HFF-Myc (cell line): Measurements from ENCODE around the gene MRPL42.
"Not testable (repeated sequence)": the region's sequence is repeated elsewhere in the genome, so short reads cannot be mapped to it uniquely, and the experiment has no call there.

Experiments
- DNase-seq: peaks from one replicate; pipeline ENCODE4 v3.0.0-alpha.2; 2011; ENCODE audit warnings: low read depth; ENCODE audit errors: extremely low read depth
- H3K4me3 ChIP-seq: replicated peaks from 2 replicates; pipeline ENCODE4 v1.5.1; 2011; ENCODE audit warnings: low read depth, mild to moderate bottlenecking, control low read depth, low read length
- TF ChIP-seq, protein P1 (sequence below): IDR thresholded peaks from 2 replicates; pipeline ENCODE4 v1.5.1; 2012; ENCODE audit warnings: mild to moderate bottlenecking, low read depth, low read length, control low read depth; ENCODE audit errors: missing control alignments

The MRPL42 gene

DNA sequence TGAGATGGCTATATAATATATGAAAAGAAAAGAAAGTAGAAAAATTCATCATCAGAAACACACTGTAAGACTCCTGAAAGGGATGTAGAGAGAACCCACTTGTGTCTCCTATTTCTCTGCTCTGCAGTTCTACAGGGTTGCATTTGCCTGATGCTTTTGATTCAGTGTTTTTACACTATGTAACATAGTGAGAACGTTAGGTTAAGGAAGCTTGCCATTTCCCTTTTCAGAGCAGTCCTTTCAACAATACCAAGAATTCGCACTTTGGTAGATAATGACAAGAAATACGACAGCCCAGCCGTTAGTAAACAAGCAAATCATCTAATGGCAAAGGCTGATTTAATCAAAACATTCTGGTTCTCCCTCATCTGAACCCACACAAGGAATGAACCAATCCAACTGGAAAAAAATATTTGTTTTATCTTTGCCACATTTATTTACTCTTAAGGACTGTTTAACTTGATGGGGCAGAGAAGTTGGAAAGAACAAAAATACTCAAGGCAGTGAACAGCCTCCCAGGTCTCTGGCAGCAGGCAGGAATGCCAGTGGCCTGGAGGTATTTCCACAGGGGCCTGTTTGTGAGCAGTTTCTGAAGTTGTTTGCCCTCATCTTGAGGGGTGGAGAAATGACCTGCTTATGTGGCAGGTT lies 74.4 kb downstream of the MRPL42 start:
- no peak for DNase-seq
- TF ChIP-seq, protein P1, sequence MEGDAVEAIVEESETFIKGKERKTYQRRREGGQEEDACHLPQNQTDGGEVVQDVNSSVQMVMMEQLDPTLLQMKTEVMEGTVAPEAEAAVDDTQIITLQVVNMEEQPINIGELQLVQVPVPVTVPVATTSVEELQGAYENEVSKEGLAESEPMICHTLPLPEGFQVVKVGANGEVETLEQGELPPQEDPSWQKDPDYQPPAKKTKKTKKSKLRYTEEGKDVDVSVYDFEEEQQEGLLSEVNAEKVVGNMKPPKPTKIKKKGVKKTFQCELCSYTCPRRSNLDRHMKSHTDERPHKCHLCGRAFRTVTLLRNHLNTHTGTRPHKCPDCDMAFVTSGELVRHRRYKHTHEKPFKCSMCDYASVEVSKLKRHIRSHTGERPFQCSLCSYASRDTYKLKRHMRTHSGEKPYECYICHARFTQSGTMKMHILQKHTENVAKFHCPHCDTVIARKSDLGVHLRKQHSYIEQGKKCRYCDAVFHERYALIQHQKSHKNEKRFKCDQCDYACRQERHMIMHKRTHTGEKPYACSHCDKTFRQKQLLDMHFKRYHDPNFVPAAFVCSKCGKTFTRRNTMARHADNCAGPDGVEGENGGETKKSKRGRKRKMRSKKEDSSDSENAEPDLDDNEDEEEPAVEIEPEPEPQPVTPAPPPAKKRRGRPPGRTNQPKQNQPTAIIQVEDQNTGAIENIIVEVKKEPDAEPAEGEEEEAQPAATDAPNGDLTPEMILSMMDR, result no peak
- no peak overlapping the region for H3K4me3 ChIP-seq

GRCh38 chr12:93547778-93548177 lies 80.5 kb downstream of the MRPL42 start:
- no peak for DNase-seq
- no peak overlapping the region for H3K4me3 ChIP-seq
- TF ChIP-seq, protein P1, result no peak

DNA sequence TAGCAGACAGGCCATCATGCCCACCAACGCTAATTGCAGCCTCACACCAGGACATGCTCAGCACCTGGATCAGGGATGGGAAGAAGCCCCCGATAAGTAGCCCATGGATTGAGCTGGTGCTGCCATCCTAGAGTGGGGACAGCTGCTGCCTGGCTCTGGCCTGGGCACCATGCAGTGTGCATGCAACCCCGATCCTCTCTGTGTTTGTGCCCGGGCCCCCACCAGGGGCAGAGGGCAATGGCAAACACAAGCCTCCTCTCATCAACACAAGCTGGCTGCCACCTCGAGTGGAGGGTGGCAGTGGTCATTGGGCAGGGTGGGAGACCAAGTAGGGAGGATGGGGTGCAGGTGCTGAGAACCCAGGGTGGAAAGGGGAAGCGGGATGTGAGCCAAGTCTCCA lies 81.9 kb downstream of the MRPL42 start:
- TF ChIP-seq, protein P1, result no peak
- no peak overlapping the region for H3K4me3 ChIP-seq
- DNase-seq, result no peak

DNA sequence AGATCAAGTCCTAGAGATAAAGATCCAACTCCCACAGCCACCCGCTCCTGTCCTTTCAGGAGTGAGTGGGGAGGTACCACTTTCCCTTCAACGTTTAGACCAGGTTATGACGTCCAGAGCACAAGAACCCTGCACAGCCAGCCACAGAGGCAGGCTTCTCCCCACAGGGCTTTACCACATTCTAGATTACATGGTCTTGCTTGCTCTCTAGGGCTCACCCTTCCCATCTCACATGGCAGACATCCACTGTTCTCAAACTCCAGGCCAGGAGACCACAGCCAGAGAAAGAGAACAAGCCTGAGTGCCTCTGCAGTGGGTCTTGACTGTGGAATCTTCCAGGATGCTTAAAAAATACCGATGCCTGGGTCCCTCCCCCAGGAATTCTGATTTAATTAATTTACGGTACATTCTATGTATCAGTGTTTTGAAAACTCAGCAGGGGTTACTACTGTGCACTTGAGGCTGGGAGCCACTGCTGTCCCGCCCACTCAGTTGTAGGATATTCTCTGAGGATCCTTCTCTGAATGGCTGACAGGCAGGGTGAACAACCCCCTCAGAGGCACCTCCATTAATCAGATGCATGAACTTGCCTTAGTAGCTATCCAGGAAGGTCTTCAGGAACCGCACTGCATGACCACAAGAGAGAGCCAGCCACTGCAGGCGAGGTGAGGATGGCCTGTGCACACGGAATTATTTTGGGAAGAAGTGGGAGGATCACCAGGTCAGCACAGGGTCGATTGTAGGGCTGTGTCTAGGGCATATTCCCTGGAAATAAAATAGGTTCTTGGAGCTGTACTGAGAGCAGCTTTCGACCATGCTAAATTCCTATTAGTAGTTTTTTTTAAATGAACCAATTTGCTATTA lies 83.7 kb downstream of the MRPL42 start:
- DNase-seq, result no peak
- TF ChIP-seq, protein P1, result no peak
- H3K4me3 ChIP-seq, result no peak overlapping the region

DNA sequence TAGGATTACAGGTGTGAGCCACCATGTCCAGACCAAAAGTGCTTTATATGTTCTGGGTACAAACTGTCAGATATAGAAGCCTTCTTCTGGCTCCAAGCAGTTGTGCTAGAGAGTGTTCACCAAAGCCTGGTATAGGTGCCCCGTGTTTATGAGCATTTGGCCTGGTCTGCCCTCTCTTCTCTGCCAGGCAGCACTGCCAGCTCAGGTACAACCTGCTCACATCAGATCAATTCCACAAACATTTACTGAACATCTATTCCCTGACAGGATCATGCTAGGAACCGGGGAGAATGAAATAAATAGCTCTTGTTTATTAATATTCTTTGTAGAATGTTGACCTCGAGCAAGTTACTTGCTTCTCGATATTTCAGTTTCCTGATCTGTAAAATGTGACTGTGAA lies 85.1 kb downstream of the MRPL42 start:
- no peak for DNase-seq
- no peak overlapping the region for H3K4me3 ChIP-seq
- TF ChIP-seq, protein P1, result no peak

GRCh38 chr12:93557879-93558278 lies 90.6 kb downstream of the MRPL42 start:
- not testable (repeated sequence) for H3K4me3 ChIP-seq, DNase-seq

DNA sequence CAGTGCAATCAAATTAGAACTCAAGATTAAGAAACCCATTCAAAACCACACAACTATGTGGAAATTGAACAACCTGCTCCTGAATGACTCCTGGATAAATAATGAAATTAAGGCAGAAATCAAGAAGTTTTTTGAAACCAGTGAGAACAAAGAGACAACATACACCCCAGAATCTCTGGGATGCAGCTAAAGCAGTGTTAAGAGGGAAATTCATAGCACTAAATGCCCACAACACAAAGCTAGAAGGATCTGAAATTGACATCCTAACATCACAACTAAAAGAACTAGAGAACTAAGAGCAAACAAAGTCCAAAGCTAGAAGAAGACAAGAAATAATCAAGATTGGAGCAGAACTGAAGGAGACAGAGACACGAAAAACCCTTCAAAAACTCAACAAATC lies 91.4 kb downstream of the MRPL42 start:
- not testable (repeated sequence) for H3K4me3 ChIP-seq, DNase-seq
